ENCODE measurements around the gene ANKS3. TPM values are rescaled to one million over a fixed set of nuclear protein-coding genes. Genes with fewer than 3 reads are reported as not detected.

Gene ANKS3
- polyA plus RNA-seq, 2 of the 4 experiments (the other 2 are of a cell fraction) = 22.7 to 27.1 TPM

- ATAC-seq (no peak), FAIRE-seq (no peak), DNase-seq (ENCODE audit: low read depth in 1 of 2, low spot score in 1 of 2) (no peak)
- Histone ChIP-seq H3K4me1 (0 out of 3 replicates have a peak, but pooled peaks cover 5% of the 10 kb centered on the region), H3K4me2 (no peak overlapping the region), H3K27ac (no peak overlapping the region), H3K4me3 (no peak overlapping the region), H3K9me3 (no peaks in the 10 kb centered on the region)
- ChIA-PET POLR2A (interaction anchor here (0.6 to 0.7 kb wide), 3 partner anchors 35 to 255 kb away, joined by 3 to 9 read pairs (median 5); partner anchors contain the start of genes ANKS3 and DNAAF8), CTCF (interaction anchor here (1.0 to 1.7 kb wide), 2 partner anchors 258 to 386 kb away, joined by 3 to 6 read pairs; no protein-coding TSS in a partner anchor)
- no peak for TF ChIP-seq E2F6 (IDR thresholded peaks at IDR 0.05; ENCODE audit: borderline replicate concordance, low read depth)
- TF ChIP-seq SMC3 (IDR thresholded peaks at IDR 0.05) = no peak
- TF ChIP-seq MYC (IDR thresholded peaks at IDR 0.05; ENCODE audit: borderline replicate concordance, low read length) = no peak
- TF ChIP-seq RFX5 (IDR thresholded peaks at IDR 0.05) = no peak
- no peak for TF ChIP-seq HES2 (IDR thresholded peaks at IDR 0.05)
- 93% methylated on average over 21 of the region's 36 CpGs for WGBS (ENCODE audit: missing lambda C conversion rate)
Observed at GRCh38 chr16:4698321-4699045, 35.6 kb downstream of the ANKS3 start.

- TF ChIP-seq JUN (IDR thresholded peaks at IDR 0.05) (0 out of 5 replicates have a peak, but pooled peaks of 1 of the 2 experiments have one; percentile 5), RARB (CRISPR knock-in tag; IDR thresholded peaks at IDR 0.05) (no peak)
- ATAC-seq (no peak), FAIRE-seq (no peak), DNase-seq (ENCODE audit: low read depth in 1 of 2, low spot score in 1 of 2) (no peak)
- ChIA-PET POLR2A (interaction anchor here (0.7 kb wide), 1 partner anchor 36 kb away, joined by 5 read pairs; the partner anchor contains the start of genes ANKS3 and DNAAF8), CTCF (interaction anchor here (1.0 to 1.7 kb wide), 3 partner anchors 9 to 387 kb away, joined by 3 to 6 read pairs (median 5); no protein-coding TSS in a partner anchor)
- H3K9me3 ChIP-seq = no peaks in the 10 kb centered on the region
- WGBS (ENCODE audit: missing lambda C conversion rate) = 93% methylated on average over 5 of the region's 9 CpGs
- H3K4me1 ChIP-seq = peaks cover 6% of the 10 kb centered on the region; the same call in 1 of the 3 replicates
- H3K4me2 ChIP-seq = no peak overlapping the region
- no peak overlapping the region for H3K4me3 ChIP-seq
- H3K27ac ChIP-seq = no peak overlapping the region
Observed at GRCh38 chr16:4697848-4698291, 36.2 kb downstream of the ANKS3 start.

- Histone ChIP-seq H3K9me3 (no peaks in the 10 kb centered on the region), H3K4me1 (peaks cover 11% of the 10 kb centered on the region; the same call in 1 of the 3 replicates), H3K27ac (no peak overlapping the region), H3K4me3 (no peak overlapping the region), H3K4me2 (no peak overlapping the region)
- POLR2A ChIA-PET = no interaction called here
- CTCF ChIA-PET = interaction anchor here (1.0 to 2.2 kb wide), 6 partner anchors 9 to 387 kb away, joined by 3 to 12 read pairs (median 5); partner anchors contain the start of gene MGRN1
- 90% methylated on average over 26 of the region's 33 CpGs for WGBS (ENCODE audit: missing lambda C conversion rate)
- DNase-seq (ENCODE audit: low read depth in 1 of 2, low spot score in 1 of 2) = no peak
- no peak for FAIRE-seq
- TF ChIP-seq JUN (IDR thresholded peaks at IDR 0.05) = 0 out of 5 replicates have a peak, but pooled peaks of 1 of the 2 experiments have one; percentile 0
- no peak for TF ChIP-seq RFX5 (IDR thresholded peaks at IDR 0.05)
- no peak for ATAC-seq
Observed at GRCh38 chr16:4696905-4697847, 36.9 kb downstream of the ANKS3 start.

GRCh38 chr16:4696172-4696904, 37.7 kb downstream of the ANKS3 start:
- H3K4me1 ChIP-seq = peaks cover 11% of the 10 kb centered on the region; the same call in 1 of the 3 replicates
- H3K4me3 ChIP-seq = no peak overlapping the region
- no peak overlapping the region for H3K4me2 ChIP-seq
- CTCF ChIA-PET = interaction anchor here (1.2 to 2.2 kb wide), 7 partner anchors 10 to 260 kb away, joined by 3 to 12 read pairs (median 5); partner anchors contain the start of gene MGRN1
- no peak overlapping the region for H3K27ac ChIP-seq
- POLR2A ChIA-PET = interaction anchor here (1.1 kb wide), 1 partner anchor 38 kb away, joined by 5 read pairs; the partner anchor contains the start of genes ANKS3 and DNAAF8
- WGBS (ENCODE audit: missing lambda C conversion rate) = 74% methylated on average over 15 of the region's 19 CpGs
- ATAC-seq = no peak
- no peaks in the 10 kb centered on the region for H3K9me3 ChIP-seq
- no peak for FAIRE-seq
- DNase-seq (ENCODE audit: low read depth in 1 of 2, low spot score in 1 of 2) = no peak
- no peak for TF ChIP-seq E2F6 (IDR thresholded peaks at IDR 0.05; ENCODE audit: borderline replicate concordance, low read depth)
- no peak for TF ChIP-seq RNF2 (IDR thresholded peaks at IDR 0.05; ENCODE audit: borderline replicate concordance, low read depth)
- no peak for TF ChIP-seq NR3C1 (IDR thresholded peaks at IDR 0.05)
- TF ChIP-seq ATOH8 (CRISPR knock-in tag; IDR thresholded peaks at IDR 0.05; ENCODE audit: low read depth) = no peak
- no peak for TF ChIP-seq POLR2A (IDR thresholded peaks at IDR 0.05; ENCODE audit: low read length)
- TF ChIP-seq FOXS1 (CRISPR knock-in tag; IDR thresholded peaks at IDR 0.05) = no peak
- TF ChIP-seq HDAC2 (IDR thresholded peaks at IDR 0.05) = no peak
- no peak for TF ChIP-seq GATA3 (IDR thresholded peaks at IDR 0.05; ENCODE audit: borderline replicate concordance)
- no peak for TF ChIP-seq NFE2L2 (conservative IDR thresholded peaks at IDR 0.05; ENCODE audit: low read length)
- no peak for TF ChIP-seq SMC3 (IDR thresholded peaks at IDR 0.05)
- no peak for TF ChIP-seq BCL3 (IDR thresholded peaks at IDR 0.05)
- TF ChIP-seq ZSCAN20 (CRISPR knock-in tag; IDR thresholded peaks at IDR 0.05) = no peak
- no peak for TF ChIP-seq USF2 (IDR thresholded peaks at IDR 0.05)
- TF ChIP-seq RARB (CRISPR knock-in tag; IDR thresholded peaks at IDR 0.05) = no peak
- no peak for TF ChIP-seq ZFP36 (IDR thresholded peaks at IDR 0.05; ENCODE audit: borderline replicate concordance, partially characterized antibody)
- TF ChIP-seq TFCP2L1 (CRISPR knock-in tag; IDR thresholded peaks at IDR 0.05) = no peak

Measured in A549 (cell line).